Right renal cortex interstitium (tissue), 3 donors: Measurements from ENCODE around the gene ARL16. TPM values are rescaled to one million over a fixed set of nuclear protein-coding genes. Genes with fewer than 3 reads are reported as not detected.

Source experiments
- DNase-seq, 3 donors: peaks; one replicate each; pipeline ENCODE4 v3.0.0-alpha.2; 2013; ENCODE audit warnings: low read depth in 3 of 3, low spot score in 2 of 3
- polyA plus RNA-seq, 3 donors: library from polyadenylated mRNA; unstranded; fragments of 120-200 nt; gene quantifications; one replicate each; pipeline ENCODE4 v1.2.1, GENCODE V29; 2013; ENCODE audit not compliant: insufficient read length in 3 of 3

The ARL16 gene
- 10 to 100 TPM; 38.8 to 50.9 (median 44.0) TPM for polyA plus RNA-seq

- DNase-seq, result peak; percentile 97 to 98 (median 98)
Measured at GRCh38 chr17:81683584-81684441, at the start of gene ARL16, which contains the start of gene HGS. ARL16 (minus strand) TSS chr17:81683797; CDS start chr17:81683753, 44 bp downstream. HGS (plus strand) TSS chr17:81684011; CDS start chr17:81684067, 56 bp downstream.

DNA sequence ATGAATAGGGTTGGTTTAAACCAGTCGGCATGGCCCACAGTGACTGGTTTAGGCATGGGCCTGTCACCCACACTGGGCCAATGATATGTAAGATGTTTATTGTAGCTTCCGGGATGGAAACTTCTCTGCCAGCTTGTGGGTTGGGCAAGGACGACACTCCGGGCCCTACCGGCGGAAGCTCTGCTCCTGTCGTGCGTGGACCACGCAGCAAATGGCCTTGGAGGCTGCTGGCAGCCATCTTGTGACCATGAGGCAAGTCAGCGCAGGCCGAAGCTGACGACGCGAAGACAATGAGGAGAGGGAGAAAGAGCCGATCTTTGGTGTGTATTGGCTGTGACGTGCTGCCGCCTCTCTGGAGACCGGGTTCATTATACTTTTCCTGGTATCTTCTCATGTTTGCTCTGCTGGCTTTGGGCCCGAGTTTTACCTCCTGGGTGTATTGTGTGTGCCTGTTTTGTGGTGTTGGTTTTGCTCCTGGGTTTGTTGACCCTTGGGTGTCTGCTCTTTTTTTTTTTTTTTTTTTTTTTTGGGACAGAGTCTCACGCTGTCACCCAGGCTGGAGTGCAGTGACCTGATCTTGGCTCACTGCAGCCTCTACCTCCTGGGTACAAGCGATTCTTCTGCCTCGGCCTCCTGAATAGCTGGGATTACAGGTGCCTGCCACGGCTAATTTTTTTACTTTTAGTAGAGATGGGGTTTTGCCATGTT is 43.9 kb upstream of the ARL16 start:
- no peak for DNase-seq

- no peak for DNase-seq
Measured at GRCh38 chr17:81726004-81726403, 42.4 kb upstream of the ARL16 start.

DNA sequence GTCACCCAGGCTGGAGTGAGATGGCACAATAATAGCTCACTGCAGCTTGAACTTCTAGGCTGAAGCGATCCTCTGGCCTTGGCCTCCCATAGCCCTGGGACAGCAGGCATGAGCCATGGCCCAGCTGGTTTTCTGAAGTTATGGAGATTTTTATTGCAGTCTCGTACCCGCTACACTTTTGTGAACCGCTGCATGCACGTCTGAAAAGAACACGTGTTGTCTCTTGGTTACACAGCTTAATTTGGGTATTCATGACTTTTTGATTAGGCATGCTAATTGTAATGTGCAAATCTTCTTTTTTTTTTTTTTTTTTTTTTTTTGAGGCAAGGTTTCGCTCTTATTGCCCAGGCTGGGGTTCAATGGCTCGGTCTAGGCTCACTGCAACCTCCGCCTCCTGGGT is 41.8 kb upstream of the ARL16 start:
- no peak for DNase-seq

DNA sequence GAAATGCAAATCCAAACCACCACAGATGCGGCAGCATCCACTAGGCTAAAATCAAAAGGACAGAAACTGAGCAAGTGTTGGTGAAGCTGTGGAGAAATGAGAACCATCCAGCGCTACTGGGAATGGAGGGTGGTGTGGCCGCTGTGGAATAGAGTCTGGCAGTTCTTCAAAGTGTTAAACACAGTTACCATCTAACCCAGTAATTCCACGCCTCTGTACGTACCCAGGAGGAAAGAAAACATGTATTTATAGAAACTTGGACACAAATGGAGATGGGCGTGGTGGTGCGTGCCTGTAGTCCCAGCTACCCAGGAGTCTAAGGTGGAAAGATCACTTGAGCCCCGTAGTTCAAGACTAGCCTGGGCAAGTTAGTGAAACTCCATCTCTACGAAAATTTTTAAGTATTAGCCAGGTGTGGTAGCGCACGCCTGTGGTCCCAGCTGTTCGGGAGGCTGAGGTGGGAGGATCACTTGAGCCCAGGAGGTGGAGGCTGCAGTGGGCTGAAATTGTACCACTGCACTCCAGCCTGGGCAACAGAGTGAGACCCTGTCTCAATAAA is 40.1 kb upstream of the ARL16 start:
- DNase-seq, result no peak

GRCh38 chr17:81722184-81723120 is 38.9 kb upstream of the ARL16 start:
- DNase-seq, result no peak

GRCh38 chr17:81720267-81721071 is 36.9 kb upstream of the ARL16 start:
- no peak for DNase-seq

GRCh38 chr17:81719410-81720266 is 36.0 kb upstream of the ARL16 start:
- no peak for DNase-seq

DNA sequence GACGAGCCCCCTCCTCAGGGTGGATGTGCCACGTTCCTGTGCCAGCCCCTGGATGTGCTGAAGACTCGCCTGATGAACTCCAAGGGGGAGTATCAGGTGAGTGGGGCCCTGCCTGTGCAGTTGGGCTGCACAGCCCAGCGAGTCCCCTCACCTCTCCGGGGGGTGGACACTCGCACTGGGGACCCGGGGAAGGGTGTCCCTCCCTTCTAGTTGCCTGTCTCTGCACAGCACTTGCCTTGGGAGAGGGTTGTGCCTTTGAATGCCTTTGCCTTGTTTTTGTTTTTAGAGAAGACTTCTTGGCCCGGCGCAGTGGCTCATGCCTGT is 34.1 kb upstream of the ARL16 start:
- no peak for DNase-seq

- DNase-seq, result no peak
Measured at GRCh38 chr17:81717049-81717765, 33.6 kb upstream of the ARL16 start.

DNA sequence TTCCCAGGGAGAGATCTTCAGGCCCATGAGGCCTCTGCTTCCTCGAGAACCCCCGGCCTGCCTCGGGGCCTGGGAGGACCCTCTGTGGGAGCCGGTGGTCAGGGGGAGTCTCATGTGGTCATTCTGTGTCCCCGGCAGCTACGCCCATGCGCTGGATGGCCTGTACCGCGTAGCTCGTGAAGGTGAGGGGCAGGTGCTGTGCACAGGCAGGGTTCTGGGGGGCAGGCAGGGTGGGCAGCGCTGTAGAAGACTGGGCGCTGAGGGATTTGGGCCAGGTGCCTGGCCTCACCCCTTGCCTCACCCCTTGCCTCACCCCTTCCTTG is 33.0 kb upstream of the ARL16 start:
- no peak for DNase-seq

DNA sequence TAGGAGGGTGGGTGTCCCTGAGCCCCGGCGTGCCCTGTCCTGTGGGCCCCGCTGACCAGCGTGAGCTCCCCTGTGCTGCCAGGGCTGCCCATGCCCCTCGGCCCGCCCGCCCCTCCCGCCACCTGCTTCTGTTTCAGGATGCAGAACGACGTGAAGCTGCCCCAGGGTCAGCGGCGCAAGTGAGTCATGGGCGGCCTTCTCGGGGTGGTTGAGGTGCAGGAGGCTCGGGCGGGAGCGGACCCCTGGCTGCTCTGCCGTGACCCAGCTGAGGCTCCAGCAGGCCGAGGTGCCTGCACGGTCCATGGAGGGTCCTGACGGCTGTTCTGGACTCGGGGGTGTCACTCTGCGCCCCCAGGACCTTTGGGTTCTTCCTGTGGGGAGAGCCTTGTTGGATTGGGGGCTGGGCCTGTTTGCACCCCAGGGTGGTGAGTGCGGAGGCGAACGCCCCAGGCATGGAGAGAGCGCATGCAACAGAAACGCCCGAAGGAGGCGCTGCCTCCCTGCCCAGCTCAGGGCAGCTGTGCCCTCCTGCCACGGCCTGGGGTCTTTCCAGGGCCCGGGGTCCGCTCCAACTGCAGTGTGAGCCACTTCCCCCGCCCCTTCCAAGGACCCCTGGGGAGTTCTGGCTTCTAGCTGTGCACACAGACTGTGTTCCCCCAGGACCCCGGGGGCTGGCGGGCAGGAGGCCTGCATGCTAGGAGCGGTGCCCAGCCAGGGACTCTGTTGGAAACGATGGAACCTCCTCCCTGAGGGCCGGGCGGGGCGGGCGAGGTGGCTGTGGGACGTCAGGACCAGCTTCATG is 32.5 kb upstream of the ARL16 start:
- no peak for DNase-seq

DNA sequence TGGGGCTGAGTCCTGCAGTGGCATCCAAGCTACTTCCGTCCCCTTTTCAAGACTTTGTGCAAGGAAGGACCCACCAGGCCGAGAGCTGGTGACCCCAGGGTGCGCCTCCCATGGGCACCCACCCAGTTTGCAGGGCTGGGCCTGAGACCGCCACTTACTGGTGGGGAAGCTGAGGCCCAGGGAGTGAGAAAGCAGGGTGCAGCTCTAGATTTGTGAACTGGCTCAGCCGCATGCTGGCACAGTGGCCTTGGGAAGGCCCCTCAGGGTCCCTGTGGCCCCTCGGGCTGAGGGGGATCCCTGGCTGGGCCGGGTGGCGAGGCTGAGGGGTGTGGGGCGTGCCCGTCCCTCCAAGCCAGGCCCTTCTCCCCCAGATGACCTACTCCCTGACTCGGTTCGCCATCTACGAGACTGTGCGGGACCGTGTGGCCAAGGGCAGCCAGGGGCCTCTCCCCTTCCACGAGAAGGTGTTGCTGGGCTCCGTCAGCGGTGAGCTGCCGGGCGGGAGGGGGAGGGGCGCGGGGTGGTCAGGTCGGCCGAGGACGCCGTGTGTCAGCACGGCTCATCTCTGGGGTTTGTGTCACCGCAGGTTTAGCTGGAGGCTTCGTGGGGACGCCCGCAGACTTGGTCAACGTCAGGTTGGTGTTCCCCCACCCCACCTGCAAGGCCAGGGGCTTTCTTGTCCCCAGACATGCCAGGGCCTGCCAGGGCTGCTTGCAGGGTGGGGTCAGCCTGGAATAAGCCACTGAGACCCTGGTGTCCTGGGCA is 31.7 kb upstream of the ARL16 start:
- DNase-seq, result no peak

DNA sequence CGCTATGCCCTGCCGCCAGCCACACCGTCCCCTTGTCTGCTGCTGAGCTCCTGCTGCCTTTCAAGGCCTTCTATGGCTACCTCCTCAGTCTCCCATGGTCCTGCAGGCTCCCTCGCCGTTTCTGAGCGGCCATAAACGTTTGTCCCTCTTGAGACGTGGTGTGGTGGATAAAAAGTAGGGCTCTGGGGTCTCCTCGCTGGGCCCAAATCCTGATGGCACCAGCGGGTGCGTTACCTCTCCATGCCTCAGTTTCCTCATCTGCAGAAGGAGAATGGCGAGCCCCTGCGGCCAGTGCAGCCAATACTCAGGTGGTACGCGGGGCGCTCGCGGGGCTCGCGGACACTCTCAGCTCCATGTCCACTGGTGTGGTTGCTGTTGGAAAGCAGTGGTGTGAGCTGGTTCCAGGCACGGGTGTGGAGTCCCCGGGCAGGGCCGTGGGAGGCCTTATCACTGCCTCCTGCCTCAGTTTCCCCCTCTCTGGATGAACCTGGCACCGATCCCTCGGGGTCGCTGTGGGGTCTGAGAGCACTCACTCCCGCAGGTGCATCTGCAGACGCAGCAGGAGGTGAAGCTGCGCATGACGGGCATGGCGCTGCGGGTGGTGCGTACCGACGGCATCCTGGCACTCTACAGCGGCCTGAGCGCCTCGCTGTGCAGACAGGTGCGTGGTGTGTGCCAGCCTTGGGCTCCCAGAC is 31.0 kb upstream of the ARL16 start:
- no peak for DNase-seq

- DNase-seq, result no peak
Measured at GRCh38 chr17:81713556-81714411, 30.2 kb upstream of the ARL16 start.
